GM21529 (cell line): ENCODE data around the gene KIAA1143.

ENCODE experiments used
- ATAC-seq: cut with Tn5 transposase; IDR thresholded peaks from one replicate; pipeline ENCODE4 v1.9.1; 2021; ENCODE audit not compliant: unreplicated experiment

Gene KIAA1143

DNA sequence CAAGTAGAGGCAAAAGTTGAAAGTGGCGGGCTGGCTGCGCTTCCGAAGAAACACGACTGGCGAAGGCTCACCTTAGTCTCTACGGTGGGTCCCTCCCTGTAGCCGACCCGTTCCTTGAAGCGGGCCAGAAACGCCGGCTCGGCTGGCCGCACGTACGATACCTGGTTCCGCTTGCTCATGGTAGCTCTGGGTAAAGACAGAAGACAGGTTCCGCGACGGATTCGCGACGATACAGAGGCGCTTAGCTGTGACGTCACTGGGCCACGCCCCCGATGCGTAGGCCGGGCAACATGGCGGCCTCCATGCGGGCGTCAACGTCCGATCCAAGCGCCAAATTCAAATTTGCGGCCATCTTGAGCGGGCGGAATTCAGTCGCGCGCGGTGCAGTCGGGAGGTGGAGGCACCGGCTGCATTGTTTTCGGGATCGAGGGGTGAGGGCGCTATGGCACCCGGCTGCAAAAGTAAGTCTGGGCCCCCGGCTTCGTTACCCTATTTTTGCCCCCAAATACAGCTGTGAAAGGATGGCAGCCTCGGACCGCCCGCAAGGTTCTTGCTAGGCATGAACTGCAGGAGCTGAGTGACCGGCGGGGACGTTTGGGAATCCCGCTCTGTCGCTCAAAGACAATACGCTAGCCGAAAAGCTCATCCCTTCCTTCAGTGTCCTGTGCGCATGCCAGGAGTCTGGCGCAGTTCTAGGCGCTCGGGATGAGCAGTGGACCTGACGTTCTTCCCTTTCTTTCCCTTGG is at the start of gene KIAA1143, which contains the start of gene KIF15:
KIAA1143 (minus strand) TSS at position 196 of the 746 bp plus-strand sequence; CDS start at position 179, 17 bp downstream.
KIF15 (plus strand) TSS at position 371 of the 746 bp plus-strand sequence; CDS start at position 443, 72 bp downstream.
- ATAC-seq, result peak; percentile 89

DNA sequence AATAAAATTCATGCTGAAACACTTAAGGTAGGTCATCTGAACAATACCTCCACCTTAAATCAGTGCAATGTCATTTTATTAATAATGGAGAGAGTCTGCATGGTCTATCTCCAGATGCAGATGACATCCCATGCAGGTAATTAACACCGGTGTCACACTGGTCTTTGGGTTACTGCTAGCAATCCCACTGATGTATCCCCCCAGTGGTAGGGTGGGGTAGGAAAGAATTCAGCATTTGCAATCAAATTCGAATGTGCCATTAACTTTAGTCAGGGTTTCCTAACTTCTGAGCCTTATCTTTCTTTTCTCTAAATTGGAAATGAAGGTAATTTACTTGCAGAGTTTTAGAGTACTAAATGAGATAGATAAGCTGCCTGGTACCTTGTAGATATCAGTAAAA is 44.5 kb upstream of the KIAA1143 start:
- no peak for ATAC-seq

DNA sequence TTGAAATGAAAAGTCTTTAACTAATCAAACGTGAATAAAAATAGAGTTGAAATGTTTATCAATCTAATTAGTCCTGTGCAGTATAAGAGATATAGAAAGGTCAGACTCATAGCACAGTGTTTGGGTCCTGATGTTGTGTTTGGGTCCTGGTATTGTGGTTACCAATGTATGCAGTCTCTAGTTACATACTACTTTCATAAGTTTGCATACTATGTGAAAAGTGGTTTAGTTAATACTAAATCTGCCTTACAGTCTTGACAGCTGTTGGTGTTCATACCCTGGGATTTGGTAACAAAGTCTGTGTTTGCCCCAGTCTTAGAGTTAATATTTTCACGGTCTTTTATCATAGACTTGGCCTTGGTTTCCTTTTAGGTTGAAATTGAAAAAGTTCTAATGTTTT is 41.9 kb upstream of the KIAA1143 start:
- no peak for ATAC-seq

DNA sequence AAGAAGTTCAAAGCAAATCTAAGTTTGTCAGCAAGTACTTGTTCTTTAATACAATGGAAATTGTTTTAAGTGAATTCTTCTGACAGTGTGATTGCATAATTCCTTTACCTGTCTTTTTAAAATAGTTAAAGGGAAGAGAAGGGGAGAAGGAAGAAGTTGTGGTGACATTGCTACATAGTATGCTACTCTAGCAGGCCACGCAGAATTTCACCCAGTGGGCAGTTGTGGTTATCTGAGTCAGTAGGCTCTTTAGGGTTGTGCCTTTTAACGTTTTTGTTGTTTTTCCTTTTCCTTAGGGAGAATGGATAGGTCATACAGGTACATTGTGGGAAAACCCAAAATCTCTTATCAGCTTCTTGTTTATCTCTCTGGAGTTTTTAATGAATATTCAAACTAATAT is 40.6 kb upstream of the KIAA1143 start:
- ATAC-seq, result no peak

DNA sequence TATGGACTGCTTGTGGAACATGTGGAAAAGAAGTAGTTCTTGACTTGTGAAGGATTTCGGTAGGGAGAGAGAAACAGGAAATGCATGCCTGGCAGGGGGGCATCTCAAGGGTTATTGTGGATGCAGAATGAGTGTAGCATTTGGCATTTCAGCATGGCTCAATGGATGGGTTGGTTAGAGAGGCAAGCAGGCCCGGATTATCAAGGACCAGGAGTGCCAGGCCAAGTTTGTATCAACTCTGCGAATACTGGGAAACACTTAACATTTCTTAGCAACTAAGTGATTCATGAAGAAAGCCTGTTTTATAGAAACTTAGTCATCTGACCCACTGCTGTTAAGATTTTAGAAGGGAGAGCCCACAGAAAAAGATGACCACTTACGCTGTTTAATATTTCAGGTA is 33.8 kb upstream of the KIAA1143 start:
- no peak for ATAC-seq

DNA sequence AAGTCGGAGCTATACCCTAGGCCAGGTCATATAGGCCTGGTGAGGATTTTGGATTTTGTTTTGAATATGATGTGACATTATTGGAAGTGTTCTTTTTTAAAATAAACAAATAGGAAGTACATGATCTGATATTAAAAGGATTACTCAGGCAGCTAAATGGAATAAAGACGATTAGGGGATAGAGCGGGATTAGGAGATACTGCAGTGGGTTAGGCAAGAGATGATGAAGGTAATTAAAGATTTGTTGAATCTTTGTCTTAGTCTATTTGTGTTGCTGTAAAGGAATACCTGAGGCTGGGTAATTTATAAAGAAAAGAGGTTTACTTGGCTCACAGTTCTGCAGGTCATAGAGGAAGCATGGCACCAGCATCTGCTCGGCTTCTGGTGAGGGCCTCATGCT is 21.5 kb upstream of the KIAA1143 start:
- ATAC-seq, result no peak

DNA sequence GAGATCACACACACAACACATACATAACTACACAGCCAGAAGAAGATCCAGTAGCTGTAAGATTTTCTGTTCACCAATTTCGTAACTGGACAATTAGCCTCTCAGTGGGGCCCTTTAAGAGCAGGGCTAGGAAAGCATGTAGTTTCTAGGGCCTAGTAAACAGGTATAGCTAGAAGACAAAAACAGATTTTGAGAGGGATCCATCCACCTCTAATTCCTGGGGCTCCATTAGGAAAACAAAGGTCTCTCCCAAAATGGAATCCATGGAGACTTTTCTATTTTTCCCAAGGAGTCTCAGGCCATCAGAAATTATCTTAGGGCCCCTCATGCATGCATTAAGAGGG is 10.7 kb upstream of the KIAA1143 start:
- ATAC-seq, result no peak

DNA sequence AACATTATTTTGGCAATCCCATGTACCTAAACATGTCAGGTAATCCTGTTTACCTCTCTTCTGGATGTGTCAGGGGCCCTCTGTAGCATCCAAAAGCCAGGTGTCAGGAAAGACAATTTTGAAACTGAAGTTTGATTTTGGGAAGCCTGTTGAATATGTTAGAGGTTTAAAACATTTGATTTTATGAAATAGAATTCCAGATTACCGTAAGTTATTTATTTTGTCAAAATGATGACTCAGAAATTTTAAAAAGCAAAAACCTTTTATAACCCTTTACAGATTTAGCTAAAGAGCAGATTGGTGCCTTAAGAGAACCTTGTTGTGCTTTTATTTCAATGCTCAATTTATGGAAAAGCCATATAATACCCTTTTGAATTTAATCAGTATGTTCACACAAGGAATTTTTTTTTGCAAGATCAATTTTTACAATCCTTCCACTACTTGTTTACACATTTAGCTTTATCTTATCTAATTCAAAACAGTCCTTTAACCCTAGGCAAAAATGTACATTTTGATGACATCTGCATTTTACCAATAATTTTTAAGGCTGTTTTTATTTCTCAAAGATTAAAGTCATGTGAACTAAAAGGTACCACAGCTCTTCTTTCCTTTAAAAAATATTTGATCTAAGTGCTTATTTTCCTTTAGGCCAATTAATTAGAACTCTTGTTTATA is 10.1 kb upstream of the KIAA1143 start:
- no peak for ATAC-seq

DNA sequence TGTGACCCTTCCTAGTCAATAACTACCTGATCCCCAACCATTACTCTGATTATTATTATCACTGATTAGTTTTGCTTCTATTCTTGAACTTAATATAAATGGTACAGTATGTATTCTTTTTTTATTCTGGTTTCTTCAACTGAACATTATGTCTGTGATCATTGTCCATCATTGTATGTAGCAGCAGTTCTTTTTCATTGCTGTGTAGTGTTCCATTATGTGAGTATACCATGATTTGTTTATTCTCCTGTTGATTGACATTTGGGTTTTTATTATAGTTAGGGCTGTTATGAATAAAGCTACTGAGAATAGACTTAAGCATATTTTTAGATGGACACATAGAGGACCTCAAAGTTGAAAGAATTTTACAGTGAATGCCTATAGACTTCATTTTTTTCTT is 2.8 kb upstream of the KIAA1143 start:
- no peak for ATAC-seq

DNA sequence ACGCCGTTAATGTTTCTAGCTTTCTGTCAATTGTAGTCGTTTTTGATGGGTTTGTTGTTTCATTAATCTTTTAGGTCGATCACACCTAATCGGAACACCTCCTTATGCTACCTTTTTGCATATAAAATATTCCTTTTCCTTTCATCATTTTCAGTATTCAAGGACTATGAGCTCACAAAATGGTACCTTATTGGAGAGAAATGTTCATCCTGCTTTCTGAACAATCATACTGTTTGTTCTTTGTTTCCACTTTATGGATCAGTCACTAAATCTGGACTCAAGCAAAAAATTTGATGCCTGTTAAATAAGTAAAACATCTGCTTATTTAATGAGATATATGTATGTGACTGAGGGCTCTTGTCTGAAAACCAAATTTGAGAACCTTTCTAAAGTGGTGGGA is 1.3 kb upstream of the KIAA1143 start:
- no peak for ATAC-seq

DNA sequence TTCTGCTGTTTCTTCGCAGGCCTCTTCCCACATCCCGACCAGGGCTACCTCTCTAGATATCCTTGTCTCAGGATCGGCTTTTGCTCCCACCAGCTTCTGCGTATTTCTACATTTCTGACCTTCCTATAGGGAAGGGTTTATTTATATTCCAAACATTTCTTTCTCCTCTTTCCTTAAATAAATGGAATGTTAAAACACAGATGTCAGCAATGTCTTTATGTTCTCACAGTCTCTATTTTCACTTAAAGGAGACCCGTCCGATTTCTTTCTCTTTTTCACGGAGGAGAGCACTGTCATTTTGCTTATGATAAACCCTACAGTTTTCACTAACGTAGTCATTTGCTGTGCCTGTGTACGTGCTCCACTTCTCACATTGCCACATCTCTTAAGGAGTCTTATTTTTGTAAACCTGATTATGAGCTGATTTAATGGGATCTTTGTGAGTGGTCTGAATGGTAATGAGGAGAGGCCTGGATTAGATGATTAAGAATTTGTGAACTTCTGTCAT is 805 bp upstream of the KIAA1143 start:
- ATAC-seq, result peak; percentile 10

DNA sequence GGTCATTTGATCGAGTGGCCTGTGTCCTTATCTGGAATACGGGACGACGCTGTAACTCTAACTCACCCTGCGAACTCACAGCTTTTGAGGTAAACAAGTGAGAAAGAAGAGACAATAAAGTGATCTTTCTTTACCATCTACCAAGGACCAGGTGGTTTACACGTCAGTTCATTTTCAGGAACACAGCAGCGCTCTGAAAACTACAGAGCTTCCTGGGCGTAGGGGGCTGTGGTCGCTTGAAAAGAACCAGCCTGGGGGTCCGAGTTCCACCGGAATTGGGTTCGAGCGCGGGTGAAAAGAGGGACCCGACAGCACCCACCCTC is 357 bp downstream of the KIAA1143 start:
- ATAC-seq, result no peak

DNA sequence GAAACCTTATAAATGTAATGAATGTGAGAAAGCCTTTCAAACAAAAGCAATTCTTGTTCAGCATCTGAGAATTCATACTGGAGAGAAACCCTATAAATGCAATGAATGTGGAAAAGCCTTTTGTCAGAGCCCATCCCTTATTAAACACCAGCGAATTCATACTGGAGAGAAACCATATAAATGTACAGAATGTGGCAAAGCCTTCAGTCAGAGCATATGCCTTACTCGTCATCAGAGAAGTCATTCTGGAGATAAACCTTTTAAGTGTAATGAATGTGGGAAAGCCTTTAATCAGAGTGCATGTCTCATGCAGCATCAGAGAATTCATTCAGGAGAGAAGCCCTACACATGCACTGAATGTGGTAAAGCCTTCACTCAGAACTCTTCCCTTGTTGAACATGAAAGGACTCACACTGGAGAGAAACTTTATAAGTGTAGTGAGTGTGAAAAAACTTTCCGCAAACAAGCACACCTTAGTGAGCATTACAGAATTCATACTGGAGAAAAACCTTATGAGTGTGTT is 26.7 kb downstream of the KIAA1143 start:
- no peak for ATAC-seq

DNA sequence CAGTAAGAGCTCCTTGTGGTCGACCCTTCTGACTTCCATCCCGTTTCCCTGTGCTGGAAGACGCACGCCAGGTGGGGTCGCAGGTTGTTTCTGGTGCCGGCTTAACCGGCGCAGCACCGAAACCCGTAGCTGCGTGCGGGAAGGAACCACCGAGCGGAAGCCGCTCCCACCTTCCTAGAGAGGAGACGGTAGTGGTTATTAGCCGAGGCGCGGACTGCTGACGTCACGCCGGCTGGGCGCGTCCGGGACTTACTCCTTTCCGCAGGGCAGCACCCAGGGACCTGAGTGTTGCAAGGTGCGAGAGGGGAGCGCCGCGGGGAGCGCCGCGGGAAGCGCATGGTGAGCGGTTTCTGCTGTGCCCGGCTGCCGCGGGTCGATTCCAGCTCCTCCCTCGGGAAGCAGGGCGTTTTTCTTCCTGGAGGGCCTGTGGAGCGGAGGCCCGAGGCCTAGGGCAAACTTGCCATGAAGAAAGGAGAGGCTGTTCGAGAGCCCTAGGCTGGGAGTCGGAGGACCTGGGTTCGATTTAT is 32.0 kb downstream of the KIAA1143 start, which contains the start of gene ZNF501:
ZNF501 (plus strand) TSS at position 252 of the 527 bp plus-strand sequence. CDS start 4,787 bp downstream, outside the sequence.
- peak; percentile 98 for ATAC-seq

DNA sequence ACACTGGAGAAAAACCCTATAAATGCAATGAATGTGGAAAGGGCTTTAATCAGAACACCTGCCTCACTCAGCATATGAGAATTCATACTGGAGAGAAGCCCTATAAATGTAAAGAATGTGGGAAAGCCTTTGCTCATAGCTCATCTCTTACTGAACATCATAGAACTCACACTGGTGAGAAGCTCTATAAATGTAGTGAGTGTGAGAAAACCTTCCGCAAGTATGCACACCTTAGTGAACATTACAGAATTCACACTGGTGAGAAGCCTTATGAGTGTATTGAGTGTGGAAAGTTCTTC is 39.4 kb downstream of the KIAA1143 start:
- no peak for ATAC-seq

DNA sequence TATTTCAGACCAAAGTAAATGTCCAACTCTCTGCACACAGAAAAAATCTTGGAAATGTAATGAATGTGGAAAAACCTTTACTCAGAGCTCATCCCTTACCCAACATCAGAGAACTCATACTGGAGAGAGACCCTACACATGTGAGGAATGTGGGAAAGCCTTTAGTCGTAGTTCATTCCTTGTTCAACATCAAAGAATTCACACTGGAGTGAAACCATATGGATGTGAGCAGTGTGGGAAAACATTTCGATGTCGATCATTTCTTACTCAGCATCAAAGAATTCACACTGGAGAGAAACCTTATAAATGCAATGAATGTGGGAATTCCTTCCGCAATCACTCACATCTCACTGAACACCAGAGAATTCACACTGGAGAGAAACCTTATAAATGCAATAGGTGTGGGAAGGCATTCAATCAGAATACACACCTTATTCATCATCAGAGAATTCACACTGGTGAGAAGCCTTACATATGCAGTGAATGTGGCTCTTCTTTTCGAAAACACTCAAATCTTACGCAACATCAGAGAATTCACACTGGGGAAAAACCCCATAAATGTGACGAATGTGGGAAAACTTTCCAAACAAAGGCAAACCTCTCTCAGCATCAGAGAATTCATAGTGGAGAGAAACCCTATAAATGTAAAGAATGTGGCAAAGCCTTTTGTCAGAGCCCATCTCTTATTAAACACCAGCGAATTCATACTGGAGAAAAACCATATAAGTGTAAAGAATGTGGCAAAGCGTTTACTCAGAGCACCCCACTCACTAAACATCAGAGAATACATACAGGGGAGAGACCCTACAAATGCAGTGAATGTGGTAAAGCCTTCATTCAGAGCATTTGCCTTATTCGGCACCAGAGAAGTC is 40.0 kb downstream of the KIAA1143 start:
- no peak for ATAC-seq

DNA sequence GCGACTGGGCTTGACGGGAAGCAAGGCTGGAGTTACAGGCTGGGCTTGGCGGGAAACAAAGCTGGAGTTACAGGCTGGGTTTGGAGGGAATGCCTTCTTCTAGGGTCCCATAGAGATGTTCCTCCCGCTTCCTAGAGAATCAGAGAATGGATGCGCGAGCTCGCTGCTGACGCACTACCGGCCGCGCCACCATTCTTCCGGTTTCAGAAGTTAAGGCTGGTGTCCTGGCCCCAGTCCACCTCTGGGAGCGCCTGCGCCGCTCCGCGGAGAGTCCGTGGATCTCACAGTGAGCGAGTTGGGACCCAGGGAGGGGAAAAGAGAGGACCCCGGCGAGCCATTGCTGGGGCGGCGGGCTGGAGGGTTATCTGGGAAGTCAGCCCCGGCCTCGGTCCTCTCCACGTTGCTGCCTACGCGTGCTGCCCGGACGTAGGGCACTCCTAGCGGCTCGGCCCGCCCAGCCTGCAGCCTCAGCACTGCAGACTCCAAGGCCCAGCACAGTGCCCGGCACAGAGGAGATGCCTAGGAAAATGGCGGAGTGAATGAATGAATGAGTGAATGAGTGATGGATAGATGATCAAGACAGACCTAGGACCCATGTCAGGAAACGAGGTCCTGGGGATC is 48.9 kb downstream of the KIAA1143 start, which contains the start of gene ZNF502:
ZNF502 (plus strand) TSS at position 206 of the 621 bp plus-strand sequence. CDS start 7,602 bp downstream, outside the sequence.
- no peak for ATAC-seq
